ENCODE measurements around the gene TMC8. TPM values are rescaled to one million over a fixed set of nuclear protein-coding genes. Genes with fewer than 3 reads are reported as not detected.
"Not testable (repeated sequence)": the region's sequence is repeated elsewhere in the genome, so short reads cannot be mapped to it uniquely, and the experiment has no call there.

The TMC8 gene
- total RNA-seq, 1 donor from 2014 or later, result 26.6 TPM

DNA sequence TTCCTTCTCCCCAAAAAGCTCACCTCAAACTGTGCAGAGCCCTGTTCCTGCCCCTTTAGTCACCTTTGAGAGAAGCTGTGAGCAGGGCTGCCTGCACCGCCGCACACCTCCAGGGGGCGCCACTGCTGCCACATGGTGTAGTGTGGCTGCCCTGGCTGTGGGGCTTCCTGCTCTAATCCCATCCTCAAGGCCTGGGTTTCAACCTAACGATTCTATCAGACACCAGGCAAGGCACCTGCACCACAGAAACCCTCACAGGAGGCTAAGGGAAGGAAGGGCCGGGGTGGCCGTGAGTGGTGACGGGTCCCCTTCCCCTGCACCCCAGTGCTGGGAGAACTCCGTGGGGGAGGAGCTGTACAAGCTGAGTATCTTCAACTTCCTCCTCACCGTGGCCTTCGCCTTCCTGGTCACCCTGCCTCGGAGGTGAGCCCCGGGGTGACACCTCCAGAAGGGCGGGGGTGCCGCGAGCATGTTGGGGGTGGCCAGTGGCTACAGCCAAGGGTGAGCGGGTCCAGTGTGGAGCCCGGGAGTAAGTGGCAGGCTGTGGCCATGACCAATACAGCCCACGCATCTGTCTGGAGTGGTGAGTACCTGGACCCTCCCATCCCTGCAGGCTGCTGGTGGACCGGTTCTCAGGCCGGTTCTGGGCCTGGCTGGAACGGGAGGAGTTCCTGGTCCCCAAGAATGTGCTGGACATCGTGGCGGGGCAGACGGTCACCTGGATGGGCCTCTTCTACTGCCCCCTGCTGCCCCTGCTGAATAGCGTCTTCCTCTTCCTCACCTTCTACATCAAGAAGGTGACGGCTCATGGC, 7.0 kb downstream of the TMC8 start:
- H3K36me3 ChIP-seq, result no peaks in the 10 kb centered on the region
- TF ChIP-seq, protein P1, sequence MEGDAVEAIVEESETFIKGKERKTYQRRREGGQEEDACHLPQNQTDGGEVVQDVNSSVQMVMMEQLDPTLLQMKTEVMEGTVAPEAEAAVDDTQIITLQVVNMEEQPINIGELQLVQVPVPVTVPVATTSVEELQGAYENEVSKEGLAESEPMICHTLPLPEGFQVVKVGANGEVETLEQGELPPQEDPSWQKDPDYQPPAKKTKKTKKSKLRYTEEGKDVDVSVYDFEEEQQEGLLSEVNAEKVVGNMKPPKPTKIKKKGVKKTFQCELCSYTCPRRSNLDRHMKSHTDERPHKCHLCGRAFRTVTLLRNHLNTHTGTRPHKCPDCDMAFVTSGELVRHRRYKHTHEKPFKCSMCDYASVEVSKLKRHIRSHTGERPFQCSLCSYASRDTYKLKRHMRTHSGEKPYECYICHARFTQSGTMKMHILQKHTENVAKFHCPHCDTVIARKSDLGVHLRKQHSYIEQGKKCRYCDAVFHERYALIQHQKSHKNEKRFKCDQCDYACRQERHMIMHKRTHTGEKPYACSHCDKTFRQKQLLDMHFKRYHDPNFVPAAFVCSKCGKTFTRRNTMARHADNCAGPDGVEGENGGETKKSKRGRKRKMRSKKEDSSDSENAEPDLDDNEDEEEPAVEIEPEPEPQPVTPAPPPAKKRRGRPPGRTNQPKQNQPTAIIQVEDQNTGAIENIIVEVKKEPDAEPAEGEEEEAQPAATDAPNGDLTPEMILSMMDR (IDR thresholded peaks at IDR 0.05), result peak; percentile 49
- ATAC-seq (no peak), DNase-seq (no peak)
- H3K9me3 ChIP-seq, result no peaks in the 10 kb centered on the region
- H3K4me3 ChIP-seq, result no peak overlapping the region
- H3K27me3 ChIP-seq, result no peaks in the 10 kb centered on the region
- peaks cover 41% of the 10 kb centered on the region for H3K4me1 ChIP-seq
- H3K27ac ChIP-seq, result no peak overlapping the region
- intact Hi-C loops (cut with DNase I), result no loop called here

DNA sequence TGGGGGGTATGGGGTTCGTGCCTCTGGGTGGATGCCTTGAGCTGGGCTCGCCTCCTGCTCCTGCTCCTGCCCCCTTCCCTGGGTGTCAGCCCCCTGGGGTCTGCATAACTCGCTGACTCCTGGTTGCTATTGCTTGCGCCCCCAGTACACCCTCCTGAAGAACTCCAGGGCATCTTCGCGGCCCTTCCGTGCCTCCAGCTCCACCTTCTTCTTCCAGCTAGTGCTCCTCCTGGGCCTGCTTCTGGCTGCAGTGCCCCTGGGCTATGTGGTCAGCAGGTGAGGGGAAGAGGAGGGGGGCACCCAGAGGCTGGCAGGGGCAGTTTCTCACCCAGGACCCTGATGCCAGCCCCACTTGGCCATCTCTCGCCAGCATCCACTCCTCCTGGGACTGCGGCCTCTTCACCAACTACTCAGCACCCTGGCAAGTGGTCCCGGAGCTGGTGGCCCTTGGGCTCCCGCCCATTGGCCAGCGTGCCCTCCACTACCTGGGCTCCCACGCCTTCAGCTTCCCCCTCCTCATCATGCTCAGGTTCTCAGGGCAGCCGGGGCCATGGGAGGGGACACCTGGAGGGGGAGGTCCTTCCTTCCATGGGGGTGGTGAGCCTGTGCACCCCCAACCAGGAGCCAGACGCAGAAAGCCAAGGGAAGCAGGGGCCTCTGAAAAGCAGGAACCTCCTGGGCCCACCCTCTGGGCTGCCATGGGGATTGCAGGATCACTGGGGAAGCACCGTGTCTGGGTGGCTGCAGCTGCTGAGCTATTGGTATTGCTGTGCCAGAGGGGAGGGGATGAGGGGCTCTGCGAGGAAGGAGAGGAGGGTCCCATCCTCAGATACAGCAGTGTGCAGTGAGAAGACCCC, 7.9 kb downstream of the TMC8 start:
- H3K4me3 ChIP-seq, result no peak overlapping the region
- no peak for ATAC-seq
- TF ChIP-seq, protein P1 (IDR thresholded peaks at IDR 0.05), result no peak
- intact Hi-C loops (cut with DNase I), result no loop called here
- H3K4me1 ChIP-seq, result peaks cover 38% of the 10 kb centered on the region
- H3K9me3 ChIP-seq, result no peaks in the 10 kb centered on the region
- H3K27ac ChIP-seq, result no peak overlapping the region
- no peak for DNase-seq
- no peaks in the 10 kb centered on the region for H3K36me3 ChIP-seq
- H3K27me3 ChIP-seq, result no peaks in the 10 kb centered on the region

DNA sequence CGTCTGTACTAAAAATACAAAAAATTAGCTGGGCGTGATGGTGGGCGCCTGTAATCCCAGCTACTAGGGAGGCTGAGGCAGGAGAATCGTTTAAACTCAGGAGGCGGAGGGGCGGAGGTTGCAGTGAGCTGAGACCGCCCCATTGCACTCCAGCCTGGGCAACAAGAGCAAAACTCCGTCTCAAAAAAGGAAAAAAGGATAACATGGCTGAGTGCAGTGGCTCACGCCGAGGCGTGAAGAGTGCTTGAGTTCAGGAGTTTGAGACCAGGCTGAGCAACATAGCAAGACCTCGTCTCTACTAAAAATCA, 9.2 kb downstream of the TMC8 start:
- intact Hi-C loops (cut with DNase I); ATAC-seq; H3K27me3 ChIP-seq; H3K9me3 ChIP-seq; H3K36me3 ChIP-seq; H3K4me3 ChIP-seq; DNase-seq: not testable (repeated sequence)
- H3K4me1 ChIP-seq, result peaks cover 42% of the 10 kb centered on the region
- peak overlapping the region; percentile 24 for H3K27ac ChIP-seq

DNA sequence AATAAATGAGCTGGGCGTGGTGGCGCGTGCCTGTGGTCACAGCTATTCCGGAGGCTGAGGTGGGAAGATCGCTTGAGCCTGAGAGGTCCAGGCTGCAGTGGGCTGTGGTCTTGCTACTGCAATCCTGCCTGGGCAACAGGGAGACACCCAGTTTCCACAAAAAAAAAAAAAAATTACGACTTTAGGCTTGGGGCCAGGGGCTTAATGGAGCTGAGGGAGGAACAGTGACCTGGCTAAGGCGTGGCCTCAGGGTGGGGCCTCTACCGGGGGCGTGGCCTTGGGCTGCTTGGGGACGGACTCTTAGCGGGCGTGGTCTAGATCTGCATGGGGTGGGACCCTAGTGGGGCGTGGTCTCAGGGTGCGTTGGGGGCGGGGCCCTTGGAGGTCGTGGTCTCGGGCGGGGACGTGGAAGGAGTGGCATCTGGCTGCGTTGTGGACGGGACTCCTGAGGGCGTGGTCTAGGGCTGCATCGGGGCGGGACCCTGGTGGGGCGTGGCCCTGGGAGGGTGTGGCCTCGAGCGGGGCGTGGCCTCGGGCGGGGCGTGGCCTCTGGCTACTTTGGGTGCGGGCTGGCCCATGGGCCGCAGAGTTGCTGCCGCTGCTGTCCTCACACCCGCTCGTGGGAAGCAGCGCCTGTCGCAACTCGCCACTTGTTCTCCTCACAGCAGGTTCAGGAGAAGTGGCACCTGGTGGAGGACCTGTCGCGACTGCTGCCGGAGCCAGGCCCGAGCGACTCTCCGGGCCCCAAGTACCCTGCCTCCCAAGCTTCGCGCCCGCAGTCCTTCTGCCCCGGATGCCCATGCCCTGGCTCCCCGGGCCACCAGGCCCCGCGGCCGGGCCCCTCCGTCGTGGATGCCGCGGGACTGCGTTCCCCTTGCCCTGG, 9.8 kb downstream of the TMC8 start:
- peak overlapping the region; percentile 8 for H3K4me3 ChIP-seq
- peaks cover 48% of the 10 kb centered on the region for H3K4me1 ChIP-seq
- peak overlapping the region; percentile 47 for H3K27ac ChIP-seq
- no peaks in the 10 kb centered on the region for H3K9me3 ChIP-seq
- intact Hi-C loops (cut with DNase I), result no loop called here
- DNase-seq (peak; percentile 99), ATAC-seq (peak; percentile 91)
- TF ChIP-seq, protein P1 (IDR thresholded peaks at IDR 0.05), result no peak
- no peaks in the 10 kb centered on the region for H3K36me3 ChIP-seq
- H3K27me3 ChIP-seq, result no peaks in the 10 kb centered on the region

DNA sequence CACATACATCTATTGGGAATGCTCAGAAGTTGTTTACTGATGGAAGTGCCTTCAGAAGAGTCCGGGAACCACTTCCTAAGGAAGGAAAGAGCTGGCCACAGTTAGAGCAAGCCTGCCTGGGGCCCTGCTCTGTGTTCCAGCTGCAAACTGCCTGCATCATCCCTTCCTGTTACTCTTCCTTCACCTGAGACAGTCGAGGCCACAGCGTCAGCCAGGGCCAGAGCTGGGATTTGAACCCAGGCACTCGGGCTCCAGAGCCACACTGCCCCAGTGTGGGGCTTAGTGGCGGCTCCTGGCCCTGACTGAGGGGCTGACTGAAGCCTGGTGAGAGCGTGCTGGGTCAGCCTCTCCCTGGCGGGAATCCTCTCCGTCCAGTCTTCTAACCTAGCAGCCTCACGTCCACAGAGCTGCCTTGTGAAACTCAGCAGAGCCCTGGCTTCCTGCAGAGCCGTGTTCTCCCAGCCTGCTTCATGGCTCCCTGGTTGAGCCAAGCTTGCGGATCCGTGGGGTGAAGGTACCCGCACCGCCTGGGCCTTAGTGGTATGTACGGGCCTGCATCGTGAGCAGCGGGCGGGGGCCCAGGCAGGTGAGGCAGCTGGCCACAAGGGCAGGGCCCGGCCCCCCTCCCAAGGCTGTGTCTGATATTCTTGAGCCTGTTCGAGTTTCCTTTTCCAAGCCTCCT, 11.0 kb downstream of the TMC8 start:
- TF ChIP-seq, protein P1 (IDR thresholded peaks at IDR 0.05), result no peak
- ATAC-seq, result no peak
- Histone ChIP-seq H3K27me3 (no peaks in the 10 kb centered on the region), H3K9me3 (no peaks in the 10 kb centered on the region), H3K27ac (peak overlapping the region; percentile 47), H3K4me1 (peaks cover 56% of the 10 kb centered on the region), H3K4me3 (no peak overlapping the region), H3K36me3 (no peaks in the 10 kb centered on the region)
- intact Hi-C loops (cut with DNase I), result no loop called here
- DNase-seq, result no peak
